GM13977 (cell line): ENCODE measurements around the gene FXYD4.

Experiments
- DNase-seq: peaks from one replicate; pipeline ENCODE4 v3.0.0; 2012; ENCODE audit warnings: low spot score
- in situ Hi-C: fragments of 300-500 bp; cut with MboI; formaldehyde crosslinking; loops from one replicate; pipeline ENCODE4 v1.12.0; 2022; ENCODE audit warnings: low sequenced_read_pairs, low pct_unique_long_range_greater_than_20kb, mixed read lengths, inconsistent platforms; ENCODE audit not compliant: unreplicated experiment
- TF ChIP-seq, protein P1 (sequence below): IDR thresholded peaks from 2 replicates; pipeline ENCODE4 v1.5.1; 2012; ENCODE audit warnings: mild to moderate bottlenecking, control low read depth; ENCODE audit not compliant: insufficient read depth; ENCODE audit errors: extremely low read depth, missing control alignments

Gene FXYD4

DNA sequence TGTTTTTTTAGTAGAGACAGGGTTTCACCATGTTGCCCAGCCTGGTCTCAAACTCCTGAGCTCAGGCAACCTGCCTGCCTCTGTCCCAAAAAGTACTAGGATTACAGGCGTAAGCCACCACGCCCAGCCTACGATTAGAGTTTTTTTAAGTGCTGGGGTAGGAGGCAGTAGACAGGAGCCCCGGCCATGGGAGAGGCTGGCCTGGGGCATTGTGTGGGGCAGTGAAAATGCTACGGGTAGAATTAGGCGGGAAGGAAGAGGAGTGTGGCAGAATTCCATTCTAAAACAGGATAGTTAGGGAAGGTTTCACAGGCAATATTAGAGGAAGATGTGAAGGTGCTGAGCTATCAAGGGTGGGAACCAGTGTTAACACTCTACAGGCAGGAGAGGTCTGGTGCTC lies 31.3 kb upstream of the FXYD4 start:
- DNase-seq: no peak
- in situ Hi-C loops: no loop called here
- TF ChIP-seq, protein P1, sequence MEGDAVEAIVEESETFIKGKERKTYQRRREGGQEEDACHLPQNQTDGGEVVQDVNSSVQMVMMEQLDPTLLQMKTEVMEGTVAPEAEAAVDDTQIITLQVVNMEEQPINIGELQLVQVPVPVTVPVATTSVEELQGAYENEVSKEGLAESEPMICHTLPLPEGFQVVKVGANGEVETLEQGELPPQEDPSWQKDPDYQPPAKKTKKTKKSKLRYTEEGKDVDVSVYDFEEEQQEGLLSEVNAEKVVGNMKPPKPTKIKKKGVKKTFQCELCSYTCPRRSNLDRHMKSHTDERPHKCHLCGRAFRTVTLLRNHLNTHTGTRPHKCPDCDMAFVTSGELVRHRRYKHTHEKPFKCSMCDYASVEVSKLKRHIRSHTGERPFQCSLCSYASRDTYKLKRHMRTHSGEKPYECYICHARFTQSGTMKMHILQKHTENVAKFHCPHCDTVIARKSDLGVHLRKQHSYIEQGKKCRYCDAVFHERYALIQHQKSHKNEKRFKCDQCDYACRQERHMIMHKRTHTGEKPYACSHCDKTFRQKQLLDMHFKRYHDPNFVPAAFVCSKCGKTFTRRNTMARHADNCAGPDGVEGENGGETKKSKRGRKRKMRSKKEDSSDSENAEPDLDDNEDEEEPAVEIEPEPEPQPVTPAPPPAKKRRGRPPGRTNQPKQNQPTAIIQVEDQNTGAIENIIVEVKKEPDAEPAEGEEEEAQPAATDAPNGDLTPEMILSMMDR: no peak

DNA sequence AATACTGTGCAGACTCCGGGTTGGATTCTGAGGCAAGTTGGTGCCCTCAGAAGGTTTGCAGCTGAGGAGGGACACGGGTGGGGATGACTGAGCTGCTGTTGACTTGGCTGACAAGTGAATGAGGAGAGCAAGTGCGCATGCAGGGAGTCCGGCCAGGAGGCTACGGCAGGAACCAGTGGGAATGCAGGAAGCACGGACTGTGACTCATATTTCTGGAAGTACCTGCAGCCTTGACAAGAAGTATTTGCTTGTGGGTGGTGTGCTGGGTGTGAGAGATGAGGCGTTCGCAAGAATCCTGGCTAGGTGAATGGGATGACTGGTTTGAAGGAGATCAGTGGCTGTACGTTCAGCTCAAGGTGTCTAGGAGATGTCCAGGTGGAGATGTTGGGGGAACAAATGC lies 30.8 kb upstream of the FXYD4 start:
- TF ChIP-seq, protein P1: no peak
- DNase-seq: no peak
- in situ Hi-C loops: no loop called here

DNA sequence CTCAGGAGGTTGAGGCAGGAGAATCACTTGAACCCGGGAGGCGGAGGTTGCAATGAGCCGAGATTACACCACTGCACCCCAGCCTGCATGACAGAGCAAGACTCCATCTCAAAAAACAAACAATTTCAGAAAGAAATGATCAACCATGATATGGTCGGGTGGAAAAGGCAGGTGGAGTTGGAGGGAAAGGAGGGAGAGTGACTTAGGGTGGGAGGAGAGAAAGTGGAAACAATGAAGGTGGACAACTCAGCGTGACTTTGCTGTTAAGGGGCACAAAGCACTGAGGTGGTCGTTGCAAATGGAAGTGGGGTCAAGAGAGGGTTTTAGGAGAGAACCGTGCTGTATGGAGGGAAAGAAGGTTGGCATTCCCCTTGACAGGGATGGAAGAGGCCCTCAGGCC lies 30.0 kb upstream of the FXYD4 start:
- TF ChIP-seq, protein P1: no peak
- no peak for DNase-seq
- in situ Hi-C loops: no loop called here

DNA sequence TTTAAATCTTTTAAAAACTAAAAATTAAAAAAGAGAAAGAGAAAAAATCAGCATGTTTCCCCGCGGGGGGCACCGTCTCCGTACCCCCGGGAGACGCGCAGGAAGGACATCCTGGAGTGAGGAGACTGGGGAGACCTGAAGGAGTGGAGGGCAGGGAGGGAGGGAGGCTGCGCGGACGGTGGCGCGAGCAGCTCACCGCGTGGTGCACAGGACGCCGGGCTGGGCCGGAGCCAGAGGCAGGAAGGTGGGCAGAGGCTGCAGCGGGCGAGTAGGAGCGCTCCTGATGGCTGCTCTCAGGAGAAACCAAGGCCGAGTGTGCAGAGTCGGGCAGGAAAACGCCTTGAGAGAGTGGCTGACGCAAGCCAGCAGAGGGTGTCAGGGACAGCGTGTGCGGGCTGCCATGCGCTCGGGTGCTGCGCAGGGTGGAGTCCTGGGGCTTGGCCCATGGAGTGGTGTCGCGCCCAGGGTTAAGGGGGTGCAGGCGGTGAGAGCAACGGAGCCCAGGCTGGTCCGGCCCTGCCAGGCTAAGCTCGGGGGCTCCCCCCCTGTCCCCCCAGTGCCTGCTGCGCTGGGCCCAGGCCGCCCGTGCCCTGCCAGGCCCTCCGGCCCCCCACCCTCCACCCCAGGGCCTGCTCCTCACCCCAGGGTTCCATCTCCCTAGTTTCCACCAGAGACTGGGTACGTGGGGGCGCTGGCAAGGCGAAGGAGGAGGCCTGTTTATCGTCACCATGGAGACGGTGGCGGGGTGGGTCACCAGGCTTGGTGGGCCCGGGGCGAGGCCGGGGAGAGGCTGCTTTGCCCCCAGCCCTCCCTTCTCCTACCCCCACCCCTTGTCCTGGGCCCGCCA lies 28.9 kb upstream of the FXYD4 start:
- in situ Hi-C loops: no loop called here
- no peak for DNase-seq
- TF ChIP-seq, protein P1: no peak

DNA sequence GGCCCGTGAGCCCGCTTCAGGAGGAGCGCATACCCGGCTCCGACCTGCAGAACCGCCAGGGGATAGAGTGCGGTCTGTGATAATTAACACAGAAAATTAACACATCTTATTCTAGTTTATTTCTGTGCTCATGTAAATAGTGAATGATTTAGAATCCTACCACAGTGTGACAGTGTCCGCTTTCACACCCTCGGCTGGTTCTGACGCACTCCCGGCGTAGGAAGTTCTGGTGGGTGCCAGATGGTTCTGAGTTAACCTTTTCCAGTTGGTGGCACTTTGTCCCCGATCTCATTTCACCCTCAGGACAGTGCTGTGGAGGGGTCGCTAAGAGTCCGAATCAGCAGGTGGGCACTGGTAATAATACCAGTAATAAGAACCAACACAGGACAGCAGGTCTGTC lies 28.3 kb upstream of the FXYD4 start:
- in situ Hi-C loops: no loop called here
- no peak for DNase-seq
- TF ChIP-seq, protein P1: no peak

DNA sequence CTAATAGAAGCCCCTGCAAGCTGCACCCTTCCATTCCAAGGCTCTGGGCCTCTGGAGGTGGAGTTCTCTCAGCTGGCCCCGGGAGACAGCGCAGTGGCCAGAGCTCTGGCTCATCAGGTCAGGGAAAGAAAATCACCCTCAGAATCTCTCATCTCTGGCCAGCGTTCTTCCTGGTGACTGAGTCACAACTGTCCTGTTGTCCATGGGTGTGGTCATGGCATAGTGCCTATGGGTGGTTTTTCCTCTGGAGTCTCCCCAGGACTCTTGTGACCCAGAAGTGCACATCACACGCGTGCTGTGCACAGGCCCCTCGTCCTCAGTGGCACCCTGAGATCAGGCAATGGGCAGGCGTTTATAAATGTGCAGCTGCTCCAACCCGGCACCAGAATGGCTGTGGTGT lies 27.4 kb upstream of the FXYD4 start:
- in situ Hi-C loops: no loop called here
- no peak for DNase-seq

More for the DNA sequence above, 27.4 kb upstream of the FXYD4 start:
- TF ChIP-seq, protein P1: no peak
